Cerebellar nuclear complex (tissue), 1 donor: ENCODE data around the gene GIMAP7.
"Not testable (repeated sequence)": the region's sequence is repeated elsewhere in the genome, so short reads cannot be mapped to it uniquely, and the experiment has no call there.

Experiments
- DNase-seq, 2 experiments: peaks; one replicate each; lab custom pipeline; 2025; lab: John Stamatoyannopoulos, UW

GIMAP7 gene

DNA sequence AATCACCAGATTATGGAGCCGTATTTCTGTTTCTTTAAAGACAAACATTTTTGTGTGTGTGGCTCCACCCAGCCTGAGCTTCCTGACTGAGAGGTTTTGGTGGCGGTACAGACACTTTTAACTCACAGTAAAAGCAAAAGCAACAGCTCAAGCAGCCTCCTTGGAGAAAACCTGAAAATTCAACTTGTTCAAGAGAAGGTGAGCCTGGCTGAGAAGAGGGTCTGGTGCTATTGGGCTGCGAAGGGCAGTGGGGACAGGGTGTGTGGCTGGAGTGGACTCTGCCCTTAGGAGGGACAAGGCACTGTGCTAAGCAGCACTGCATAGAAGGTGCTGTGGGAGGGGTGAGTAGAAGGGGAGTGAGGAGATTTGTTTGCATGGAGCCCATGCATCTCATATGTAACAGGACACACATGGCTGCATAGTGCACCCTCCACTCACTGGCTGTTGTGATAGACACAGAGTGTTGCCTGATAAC lies at the start of gene GIMAP7:
Gene GIMAP7, plus strand, starts transcription at position 125 of the 475 bp plus-strand sequence. CDS start 5,103 bp downstream, outside the sequence.
- DNase-seq: no peak

DNA sequence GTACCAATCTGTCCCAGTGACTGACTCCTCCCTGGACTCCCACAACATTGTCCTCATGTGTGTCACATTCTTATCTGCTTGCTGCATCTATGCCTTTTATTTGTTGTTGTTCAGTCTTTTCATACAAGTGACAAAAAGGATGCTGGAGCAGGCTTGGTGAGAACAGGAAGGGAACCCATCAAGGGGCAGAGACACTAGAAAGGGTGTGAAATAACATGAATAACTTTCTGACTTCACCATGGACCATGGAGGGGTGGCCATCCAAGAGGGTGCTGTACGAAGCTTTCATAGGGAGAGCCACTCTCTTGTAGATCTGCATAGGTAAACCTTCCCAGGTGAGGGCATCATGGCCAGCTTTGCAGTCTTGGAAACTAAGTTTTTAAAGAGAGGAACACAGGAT lies 49.7 kb upstream of the GIMAP7 start:
- no peak for DNase-seq

DNA sequence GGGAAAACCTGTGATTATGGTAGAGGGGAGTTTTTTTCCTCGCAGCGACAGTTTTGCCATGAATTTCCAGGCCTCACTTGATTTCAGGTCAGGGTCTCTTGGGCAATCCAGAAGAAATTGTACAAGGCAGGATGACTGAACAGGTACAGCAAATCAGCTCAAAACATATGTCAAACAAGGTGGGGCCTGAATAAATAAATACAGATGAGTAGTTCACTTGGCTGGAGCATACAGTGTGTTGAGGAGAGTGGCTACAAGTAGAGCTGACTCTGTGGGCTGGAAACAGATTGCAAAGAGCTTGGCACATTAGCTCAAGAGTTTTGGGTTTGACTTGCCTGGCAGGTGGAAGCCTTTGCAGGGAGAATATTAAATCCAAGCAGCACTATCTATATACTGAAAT lies 49.3 kb upstream of the GIMAP7 start:
- no peak for DNase-seq

DNA sequence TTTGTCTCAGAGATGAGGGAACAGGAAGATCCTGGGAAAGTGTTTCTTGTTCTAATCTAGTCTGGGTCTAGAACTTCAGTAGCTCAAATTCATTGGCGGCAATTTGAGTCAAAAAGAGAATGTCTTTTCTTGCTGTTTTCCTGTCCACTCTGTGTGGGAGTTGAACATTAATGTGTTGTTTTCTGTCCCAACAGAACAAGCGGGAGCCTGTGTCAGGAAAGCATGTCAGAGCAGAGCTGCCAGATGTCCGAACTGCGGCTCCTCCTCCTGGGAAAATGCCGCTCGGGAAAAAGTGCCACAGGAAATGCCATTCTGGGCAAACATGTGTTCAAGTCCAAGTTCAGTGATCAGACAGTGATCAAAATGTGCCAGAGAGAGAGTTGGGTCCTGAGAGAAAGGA lies 48.2 kb upstream of the GIMAP7 start:
- no peak for DNase-seq

DNA sequence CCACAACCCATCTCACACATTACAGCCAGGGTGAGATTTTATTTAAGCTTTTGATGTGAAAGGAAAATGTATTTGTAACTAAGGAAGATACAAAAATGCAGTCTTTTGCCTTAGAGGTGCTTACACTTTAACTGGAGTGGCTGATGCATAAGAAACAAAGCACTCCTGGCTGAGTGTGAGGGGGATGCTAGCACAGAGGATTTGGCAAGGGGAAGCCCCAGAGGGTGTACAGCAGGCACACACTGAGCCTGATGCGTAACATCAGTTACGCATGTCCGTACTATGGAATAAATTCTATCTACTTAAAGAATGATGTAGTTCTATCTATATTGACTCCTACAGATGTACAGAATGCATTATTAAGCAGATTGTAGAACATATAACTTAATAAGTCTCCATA lies 46.4 kb upstream of the GIMAP7 start:
- no peak for DNase-seq

DNA sequence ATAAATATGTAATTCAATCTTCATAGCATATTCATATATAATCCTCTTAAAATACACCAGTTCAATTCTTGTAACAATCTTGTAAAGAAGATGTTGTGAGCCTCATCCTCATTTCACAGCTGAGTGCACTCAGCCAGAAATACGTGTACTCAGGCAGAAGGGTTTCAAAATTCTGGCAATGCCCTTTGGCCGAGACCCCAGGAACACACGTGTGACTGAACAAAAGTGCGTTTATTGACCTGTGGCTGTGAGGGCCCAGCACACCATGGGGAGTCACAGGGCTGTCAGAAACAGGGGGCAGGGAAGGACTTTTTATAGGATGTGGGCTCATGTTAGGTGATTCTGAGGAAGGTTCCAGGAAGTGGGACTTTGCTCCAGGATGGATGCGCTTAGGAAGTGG lies 42.8 kb upstream of the GIMAP7 start:
- no peak for DNase-seq

GRCh38 chr7:150473902-150474301 lies 40.8 kb upstream of the GIMAP7 start:
- DNase-seq: no peak

DNA sequence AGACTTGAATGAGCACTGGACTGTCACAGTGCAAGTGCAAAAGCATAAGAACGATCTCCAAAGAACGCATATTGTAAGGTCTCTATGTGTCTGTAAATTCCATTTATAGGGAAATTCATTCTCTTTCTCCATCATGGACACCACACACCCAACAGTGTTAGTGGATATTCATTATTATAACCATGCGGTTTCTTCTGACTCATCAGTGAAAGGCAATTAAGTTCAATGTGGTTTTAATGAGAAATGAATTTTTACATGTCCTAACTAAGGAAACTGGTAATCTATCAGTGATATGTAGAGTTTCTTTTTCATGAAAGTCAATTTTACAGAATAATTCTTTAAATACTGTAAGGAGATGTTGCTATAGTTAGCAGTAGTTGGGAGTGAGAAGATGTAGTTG lies 38.4 kb upstream of the GIMAP7 start:
- no peak for DNase-seq

DNA sequence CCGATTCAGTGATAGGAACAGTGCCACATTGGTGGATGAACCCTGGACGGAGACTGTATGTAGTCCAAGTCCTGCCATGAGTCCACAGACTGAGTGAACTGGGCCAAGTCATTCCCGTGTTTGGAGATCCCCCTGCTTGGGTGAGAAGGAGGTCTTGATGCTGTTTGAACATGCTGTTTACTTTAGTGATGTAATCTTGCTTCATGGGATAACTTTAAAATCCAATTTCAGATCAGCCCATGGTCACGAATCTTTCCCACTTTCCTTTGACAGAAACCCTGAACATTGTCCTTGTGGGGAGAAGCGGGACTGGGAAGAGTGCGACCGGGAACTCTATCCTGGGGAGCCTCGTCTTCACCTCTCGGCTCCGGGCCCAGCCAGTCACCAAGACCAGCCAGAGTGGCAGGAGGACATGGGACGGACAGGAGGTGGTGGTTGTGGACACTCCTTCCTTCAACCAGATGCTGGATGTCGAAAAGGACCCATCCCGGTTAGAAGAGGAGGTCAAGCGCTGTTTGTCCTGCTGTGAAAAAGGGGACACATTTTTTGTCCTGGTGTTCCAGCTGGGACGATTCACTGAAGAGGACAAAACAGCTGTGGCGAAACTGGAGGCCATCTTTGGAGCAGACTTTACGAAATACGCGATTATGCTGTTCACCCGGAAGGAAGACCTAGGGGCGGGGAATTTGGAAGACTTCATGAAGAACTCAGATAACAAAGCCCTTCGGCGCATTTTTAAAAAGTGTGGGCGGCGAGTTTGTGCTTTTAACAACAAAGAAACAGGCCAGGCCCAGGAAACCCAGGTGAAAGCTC lies 37.6 kb upstream of the GIMAP7 start:
- DNase-seq: no peak

DNA sequence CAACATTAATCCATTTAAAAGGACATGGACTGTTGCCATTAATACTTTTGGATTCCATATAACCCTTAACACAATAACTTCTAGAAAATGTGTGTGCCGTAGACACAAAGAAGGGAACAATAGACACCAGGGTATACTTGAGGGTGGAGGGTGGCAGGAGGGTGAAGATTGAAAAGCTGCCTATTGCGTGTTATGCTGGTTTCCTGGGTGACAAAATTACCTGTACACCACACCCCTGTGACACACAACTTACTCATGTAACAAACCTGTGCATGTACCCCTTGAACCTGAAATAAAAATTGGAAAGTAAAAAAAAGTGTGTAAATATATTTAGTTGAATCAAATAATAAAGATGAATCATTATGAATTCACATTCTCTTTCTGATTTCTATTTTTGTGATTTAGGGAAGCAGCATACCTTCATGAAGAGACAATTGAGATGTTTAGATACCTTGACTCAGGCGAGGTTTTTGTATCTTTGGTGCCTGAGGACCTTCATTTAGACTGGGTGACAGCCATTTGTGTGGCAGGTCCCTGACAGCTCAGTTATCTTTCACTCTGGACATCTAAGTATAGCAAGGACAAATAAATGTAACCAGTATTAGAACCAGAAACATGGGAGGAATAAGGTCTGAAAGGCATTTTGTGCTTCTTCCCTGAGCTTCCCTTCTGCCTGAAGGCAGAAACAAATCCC lies 35.5 kb upstream of the GIMAP7 start:
- no peak for DNase-seq

DNA sequence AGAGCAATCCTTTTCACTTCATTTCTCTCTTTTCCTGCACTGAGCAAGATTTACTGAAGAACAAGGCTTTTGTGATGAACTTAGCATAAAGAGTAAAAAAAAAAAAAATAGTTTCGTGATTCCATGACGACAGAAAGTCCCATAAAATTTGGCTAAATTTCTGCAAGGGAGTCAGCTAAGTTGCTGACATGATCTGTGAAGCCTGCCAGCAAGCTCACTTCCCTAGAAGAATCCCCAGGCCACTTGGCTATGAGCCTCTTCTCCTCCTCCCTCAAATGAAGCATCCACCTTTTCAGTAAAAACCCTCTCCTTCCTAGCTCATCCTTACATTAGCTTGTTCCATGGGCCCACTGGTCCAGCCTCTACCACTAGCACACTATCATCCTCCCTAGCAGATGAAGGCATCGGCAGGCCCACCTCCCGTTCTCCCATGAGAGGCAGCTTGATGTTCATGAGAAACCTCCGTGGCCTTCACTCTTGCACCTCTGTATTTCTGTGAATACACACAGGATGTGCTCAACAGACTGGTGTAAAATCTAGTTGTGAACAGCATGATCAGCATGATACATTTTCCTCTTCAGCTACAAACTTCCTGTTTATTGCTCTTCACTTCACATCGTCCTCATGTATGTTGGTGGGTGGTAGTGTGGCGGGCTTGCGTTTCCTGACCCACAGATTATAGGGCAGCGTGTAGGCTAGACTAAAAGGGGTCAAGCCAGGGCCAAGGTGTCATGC lies 33.3 kb upstream of the GIMAP7 start:
- no peak for DNase-seq

DNA sequence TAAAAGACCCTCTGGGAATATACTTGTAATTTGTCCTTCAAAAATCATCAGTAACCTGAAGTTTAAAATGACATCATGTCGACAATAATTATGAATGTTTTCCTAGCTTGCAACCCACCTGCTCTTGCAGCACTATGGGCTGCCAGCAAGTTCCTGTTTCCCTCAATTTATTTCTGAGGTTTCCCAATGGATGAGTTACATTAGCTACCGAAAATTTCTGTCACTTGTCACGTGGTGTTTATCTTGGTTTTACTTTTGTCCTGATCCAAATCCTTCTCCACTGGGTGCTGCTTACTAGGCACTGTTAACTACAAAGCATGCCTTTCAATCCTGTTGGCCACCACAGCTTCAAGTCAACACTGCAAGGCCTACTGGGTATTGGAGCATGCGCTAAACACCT lies 32.8 kb upstream of the GIMAP7 start:
- no peak for DNase-seq

DNA sequence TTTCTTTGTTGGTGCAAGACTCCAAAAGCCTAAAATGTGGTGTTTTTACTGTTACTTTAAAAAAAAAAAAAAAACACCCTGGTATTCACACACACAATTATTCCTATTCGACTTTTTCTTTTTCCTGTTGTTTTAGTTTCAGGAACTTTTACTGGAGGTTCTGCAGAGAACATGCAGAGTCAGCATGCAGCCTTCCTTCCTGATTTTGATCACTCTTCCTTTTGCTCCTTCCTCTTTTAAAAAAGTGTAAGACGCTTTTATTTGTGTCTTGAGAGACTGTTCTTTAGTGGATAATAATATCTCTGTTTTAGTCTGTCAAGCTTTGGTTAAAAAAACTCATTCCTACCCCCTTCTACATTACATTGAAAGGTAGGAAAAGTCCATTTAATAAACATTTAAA lies 31.2 kb upstream of the GIMAP7 start:
- DNase-seq: not testable (repeated sequence)

DNA sequence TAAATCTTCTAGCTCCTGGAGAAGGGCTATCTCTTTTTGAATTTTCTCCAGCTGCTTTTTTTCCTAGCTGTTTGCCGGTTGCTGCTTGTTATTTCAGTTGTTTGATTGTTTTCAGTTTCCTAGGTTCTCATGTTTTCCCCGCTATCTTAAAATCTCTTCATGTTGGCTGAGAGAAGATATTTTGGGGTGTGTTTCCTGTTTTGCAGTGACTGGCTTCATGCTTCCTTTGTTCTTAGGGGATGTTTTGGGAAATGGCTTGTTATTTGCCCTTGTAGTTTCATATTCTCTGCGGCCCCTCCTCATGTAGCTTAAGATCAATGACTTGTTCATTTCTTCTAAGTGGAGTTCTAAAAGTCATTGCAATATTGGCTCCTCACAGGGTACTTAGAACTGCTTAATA lies 30.6 kb upstream of the GIMAP7 start:
- DNase-seq: not testable (repeated sequence)

- DNase-seq: no peak
Measured at GRCh38 chr7:150487625-150488024, 27.0 kb upstream of the GIMAP7 start.

GRCh38 chr7:150489782-150490181 lies 24.9 kb upstream of the GIMAP7 start:
- DNase-seq: no peak

- DNase-seq: not testable (repeated sequence)
Measured at GRCh38 chr7:150493442-150493841, 21.2 kb upstream of the GIMAP7 start.

- DNase-seq: no peak
Measured at GRCh38 chr7:150502519-150502918, 12.2 kb upstream of the GIMAP7 start.

DNA sequence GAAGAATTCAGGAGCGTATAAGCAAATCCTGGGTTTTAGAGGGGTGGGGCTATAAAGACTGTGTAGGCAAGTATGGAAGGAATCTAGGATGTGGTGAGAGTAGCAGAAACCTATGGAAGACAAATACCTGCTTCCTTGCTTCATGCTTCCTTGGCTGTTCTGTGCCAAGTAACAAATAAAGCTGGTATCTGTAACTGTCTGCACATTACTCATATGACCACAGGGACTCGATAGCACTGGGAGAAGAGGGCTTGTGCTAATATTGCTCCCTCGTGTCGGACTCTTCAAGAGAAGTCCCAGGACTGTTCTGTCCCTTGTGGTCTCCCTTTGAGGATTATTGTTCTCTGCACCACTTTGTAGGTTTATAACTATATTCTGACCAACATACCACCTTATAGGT lies 11.5 kb upstream of the GIMAP7 start:
- DNase-seq: no peak

- no peak for DNase-seq
Measured at GRCh38 chr7:150503581-150503980, 11.1 kb upstream of the GIMAP7 start.

DNA sequence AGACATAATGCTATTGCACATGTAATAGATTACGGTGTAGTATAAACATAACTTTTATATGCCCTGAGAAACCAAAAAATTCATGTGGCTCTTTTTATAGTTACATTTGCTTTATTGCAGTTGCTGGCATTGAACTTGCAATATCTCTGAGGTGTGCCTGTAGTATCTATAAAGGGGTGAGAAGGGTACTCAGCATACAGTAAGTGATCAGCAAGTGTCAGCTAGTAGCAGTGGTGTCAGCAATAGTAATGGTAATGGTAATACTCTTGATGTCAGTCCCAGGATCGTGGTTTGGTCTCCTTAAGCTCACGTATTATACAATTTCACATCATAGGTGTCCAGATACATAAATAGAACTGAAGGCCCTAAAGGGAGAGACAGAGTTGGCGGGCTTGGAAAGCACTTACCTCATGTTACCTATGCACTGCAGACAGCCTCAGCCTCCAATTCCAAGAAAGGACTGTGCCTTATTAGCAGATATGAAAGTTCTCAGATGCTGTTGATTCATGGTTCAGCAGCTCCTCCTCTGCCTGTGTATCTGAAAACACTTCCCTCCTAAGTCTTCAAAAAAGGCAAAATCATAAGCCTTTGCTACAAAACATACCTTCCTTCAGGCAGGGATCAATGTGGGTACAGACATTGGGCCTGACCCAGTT lies 6.6 kb upstream of the GIMAP7 start:
- DNase-seq: no peak

DNA sequence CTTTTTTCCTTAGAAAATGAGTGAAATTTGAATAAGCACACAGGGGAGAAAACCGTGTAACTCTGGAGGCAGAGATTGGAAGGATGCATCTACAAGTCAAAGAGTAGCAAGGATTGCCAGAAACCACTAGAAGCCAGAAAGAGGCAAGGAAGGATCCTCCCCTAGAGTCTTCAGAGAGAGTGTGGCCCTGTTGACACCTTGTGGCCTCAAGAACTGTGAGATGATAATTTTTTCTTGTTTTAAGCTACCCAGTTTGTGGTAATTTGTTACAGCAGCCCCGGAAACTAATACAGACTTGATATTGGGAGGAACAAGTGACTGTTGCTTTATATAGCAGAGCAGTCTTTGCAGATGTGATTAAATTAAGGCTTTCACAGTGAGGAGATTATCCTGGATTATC lies 3.6 kb upstream of the GIMAP7 start:
- no peak for DNase-seq
